WTC11 (cell line): ENCODE results near the gene OPCML. TPM values are rescaled to one million over a fixed set of nuclear protein-coding genes. Genes with fewer than 3 reads are reported as not detected.

ENCODE experiments used
- ATAC-seq: fragments of 200-7000 bp; cut with Tn5 transposase; 2 replicates; pipeline ENCODE4 v1.10.0; 2021; ENCODE audit warnings: mild to moderate bottlenecking, moderate library complexity
- CTCF ChIA-PET: fragments of 300-600 bp; sonication (Branson Sonifier 250); formaldehyde crosslinking; loops from one replicate; lab custom pipeline; 2021; ENCODE audit warnings: antibody characterized with exemption; lab: Charles Lee
- POLR2A ChIA-PET: fragments of 350-600 bp; sonication (Branson Sonifier 250); formaldehyde crosslinking; loops from one replicate; lab custom pipeline; 2021; ENCODE audit warnings: antibody characterized with exemption; lab: Charles Lee
- DNase-seq: peaks from one replicate; pipeline ENCODE4 v3.0.0; 2021; ENCODE audit warnings: low spot score
- H3K27ac Mint-ChIP-seq: 2 replicates; pipeline ENCODE4 v1.8.0; 2021; ENCODE audit warnings: mixed read lengths
- H3K27me3 Mint-ChIP-seq: 2 replicates; pipeline ENCODE4 v1.8.0; 2021; ENCODE audit warnings: low read depth, mild to moderate bottlenecking, moderate library complexity, mixed read lengths
- H3K36me3 Mint-ChIP-seq: 2 replicates; pipeline ENCODE4 v1.8.0; 2021; ENCODE audit warnings: mixed read lengths
- H3K4me1 Mint-ChIP-seq: 2 replicates; pipeline ENCODE4 v1.8.0; 2022; ENCODE audit warnings: mixed read lengths
- H3K4me3 Mint-ChIP-seq: 2 replicates; pipeline ENCODE4 v1.8.0; 2021; ENCODE audit warnings: mild to moderate bottlenecking, moderate library complexity, mixed read lengths
- H3K9me3 Mint-ChIP-seq: 2 replicates; pipeline ENCODE4 v1.8.0; 2021; ENCODE audit warnings: mixed read lengths
- EMX1 ChIP-seq: fragments of 250-450 bp; sonication (Bioruptor Pico); IDR thresholded peaks from 2 replicates; pipeline ENCODE4 v1.8.0; 2021; ENCODE audit warnings: mild to moderate bottlenecking
- HMGA2 ChIP-seq: fragments of 250-450 bp; sonication (Bioruptor Pico); IDR thresholded peaks from 2 replicates; pipeline ENCODE4 v1.4.0; 2021; ENCODE audit warnings: mild to moderate bottlenecking, moderate library complexity
- IRF2 ChIP-seq: sonication (generic); formaldehyde crosslinking; IDR thresholded peaks from 2 replicates; pipeline ENCODE4 v1.8.0; 2022; ENCODE audit warnings: low read depth, missing genetic modification reagents, borderline replicate concordance
- JUN ChIP-seq: sonication (generic); formaldehyde crosslinking; IDR thresholded peaks from 2 replicates; pipeline ENCODE4 v1.8.0; 2023; ENCODE audit warnings: mild to moderate bottlenecking, missing genetic modification reagents
- KAT7 ChIP-seq: sonication (generic); formaldehyde crosslinking; IDR thresholded peaks from 2 replicates; pipeline ENCODE4 v1.8.1; 2023; ENCODE audit warnings: missing genetic modification reagents, mild to moderate bottlenecking, borderline replicate concordance
- NFE2L1 ChIP-seq: sonication (generic); formaldehyde crosslinking; IDR thresholded peaks from 2 replicates; pipeline ENCODE4 v1.8.1; 2023; ENCODE audit warnings: missing genetic modification reagents
- NR2C2 ChIP-seq: sonication (generic); formaldehyde crosslinking; IDR thresholded peaks from 2 replicates; pipeline ENCODE4 v1.8.0; 2022; ENCODE audit warnings: mild to moderate bottlenecking, missing genetic modification reagents
- SOX15 ChIP-seq: fragments of 250-450 bp; sonication (Bioruptor Pico); IDR thresholded peaks from 2 replicates; pipeline ENCODE4 v1.9.0; 2021; ENCODE audit warnings: mild to moderate bottlenecking
- ZNF219 ChIP-seq: sonication (generic); formaldehyde crosslinking; IDR thresholded peaks from 2 replicates; pipeline ENCODE4 v1.8.0; 2023; ENCODE audit warnings: missing genetic modification reagents, mild to moderate bottlenecking, borderline replicate concordance
- ZNF263 ChIP-seq: sonication (generic); formaldehyde crosslinking; IDR thresholded peaks from 2 replicates; pipeline ENCODE4 v1.8.1; 2022; ENCODE audit warnings: low read depth, mild to moderate bottlenecking, moderate library complexity, missing genetic modification reagents
- ZNF317 ChIP-seq: sonication (generic); formaldehyde crosslinking; IDR thresholded peaks from 2 replicates; pipeline ENCODE4 v1.8.1; 2023; ENCODE audit warnings: low read depth, mild to moderate bottlenecking, moderate library complexity, missing genetic modification reagents, borderline replicate concordance
- total RNA-seq: library from RNA; stranded (reverse); gene quantifications from 3 replicates; pipeline ENCODE4 v1.2.3, GENCODE V29; 2021
- TF ChIP-seq, protein P1 (sequence below): sonication (generic); formaldehyde crosslinking; IDR thresholded peaks from 2 replicates; pipeline ENCODE4 v1.8.1; 2022; ENCODE audit warnings: mild to moderate bottlenecking, moderate library complexity, missing genetic modification reagents
- TF ChIP-seq, protein P2 (sequence below): fragments of 250-450 bp; sonication (Bioruptor Pico); IDR thresholded peaks from 2 replicates; pipeline ENCODE4 v1.9.0; 2021; ENCODE audit warnings: moderate library complexity, mild to moderate bottlenecking, inconsistent platforms, borderline replicate concordance
- TF ChIP-seq, protein P3 (sequence below): fragments of 250-450 bp; sonication (Bioruptor Pico); conservative IDR thresholded peaks from 2 replicates; pipeline ENCODE4 v1.9.0; 2021; ENCODE audit warnings: mild to moderate bottlenecking
- TF ChIP-seq, protein P4 (sequence below): sonication (generic); formaldehyde crosslinking; IDR thresholded peaks from 2 replicates; pipeline ENCODE4 v1.8.0; 2022; ENCODE audit warnings: mild to moderate bottlenecking, missing genetic modification reagents
- TF ChIP-seq, protein P5 (sequence below): sonication (generic); formaldehyde crosslinking; IDR thresholded peaks from 2 replicates; pipeline ENCODE4 v1.8.0; 2022; ENCODE audit warnings: missing genetic modification reagents
- TF ChIP-seq, protein P6 (sequence below): fragments of 250-450 bp; sonication (Bioruptor Pico); IDR thresholded peaks from 2 replicates; pipeline ENCODE4 v1.8.0; 2021; ENCODE audit warnings: mild to moderate bottlenecking
- TF ChIP-seq, protein P7 (sequence below): sonication (generic); formaldehyde crosslinking; IDR thresholded peaks from 2 replicates; pipeline ENCODE4 v1.8.0; 2023; ENCODE audit warnings: missing genetic modification reagents

OPCML gene
- total RNA-seq, 1 experiment from 2014 or later: 1.5 TPM

DNA sequence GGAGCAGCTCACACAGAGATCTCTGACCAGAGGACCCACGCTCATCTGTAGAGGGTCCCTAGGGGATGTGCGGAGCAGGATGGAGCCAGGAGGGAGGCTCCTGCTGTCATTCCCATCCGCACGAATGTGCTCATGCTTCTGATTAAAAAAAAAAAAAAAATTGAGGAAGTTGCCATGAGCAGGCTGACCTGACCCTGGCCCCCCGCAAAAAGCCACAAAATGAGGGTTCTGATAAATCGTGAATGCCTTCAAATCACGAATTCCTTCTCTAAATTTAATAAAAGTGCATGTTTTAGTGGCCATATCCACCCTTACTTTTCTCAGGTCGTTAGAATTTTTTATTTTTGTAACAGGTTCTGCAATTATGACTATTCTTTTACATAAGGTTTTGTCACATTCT lies 378.2 kb downstream of the OPCML start:
- Mint-ChIP-seq H3K36me3 (no peaks in the 10 kb centered on the region), H3K27ac (no peak overlapping the region), H3K27me3 (no peaks in the 10 kb centered on the region; the same call in 1 of the 2 replicates), H3K9me3 (no peaks in the 10 kb centered on the region), H3K4me1 (peaks cover 29% of the 10 kb centered on the region), H3K4me3 (no peak overlapping the region)
- TF ChIP-seq ZNF263 (CRISPR knock-in tag) (no peak), ZNF317 (CRISPR knock-in tag) (no peak), ZNF219 (CRISPR knock-in tag) (no peak), JUN (CRISPR knock-in tag) (no peak), EMX1 (CRISPR knock-in tag) (no peak), NR2C2 (CRISPR knock-in tag) (no peak)
- TF ChIP-seq, protein P1, sequence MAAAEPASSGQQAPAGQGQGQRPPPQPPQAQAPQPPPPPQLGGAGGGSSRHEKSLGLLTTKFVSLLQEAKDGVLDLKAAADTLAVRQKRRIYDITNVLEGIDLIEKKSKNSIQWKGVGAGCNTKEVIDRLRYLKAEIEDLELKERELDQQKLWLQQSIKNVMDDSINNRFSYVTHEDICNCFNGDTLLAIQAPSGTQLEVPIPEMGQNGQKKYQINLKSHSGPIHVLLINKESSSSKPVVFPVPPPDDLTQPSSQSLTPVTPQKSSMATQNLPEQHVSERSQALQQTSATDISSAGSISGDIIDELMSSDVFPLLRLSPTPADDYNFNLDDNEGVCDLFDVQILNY (CRISPR knock-in tag): no peak
- TF ChIP-seq, protein P2, sequence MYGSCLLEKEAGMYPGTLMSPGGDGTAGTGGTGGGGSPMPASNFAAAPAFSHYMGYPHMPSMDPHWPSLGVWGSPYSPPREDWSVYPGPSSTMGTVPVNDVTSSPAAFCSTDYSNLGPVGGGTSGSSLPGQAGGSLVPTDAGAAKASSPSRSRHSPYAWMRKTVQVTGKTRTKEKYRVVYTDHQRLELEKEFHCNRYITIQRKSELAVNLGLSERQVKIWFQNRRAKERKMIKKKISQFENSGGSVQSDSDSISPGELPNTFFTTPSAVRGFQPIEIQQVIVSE: no peak
- TF ChIP-seq, protein P3, sequence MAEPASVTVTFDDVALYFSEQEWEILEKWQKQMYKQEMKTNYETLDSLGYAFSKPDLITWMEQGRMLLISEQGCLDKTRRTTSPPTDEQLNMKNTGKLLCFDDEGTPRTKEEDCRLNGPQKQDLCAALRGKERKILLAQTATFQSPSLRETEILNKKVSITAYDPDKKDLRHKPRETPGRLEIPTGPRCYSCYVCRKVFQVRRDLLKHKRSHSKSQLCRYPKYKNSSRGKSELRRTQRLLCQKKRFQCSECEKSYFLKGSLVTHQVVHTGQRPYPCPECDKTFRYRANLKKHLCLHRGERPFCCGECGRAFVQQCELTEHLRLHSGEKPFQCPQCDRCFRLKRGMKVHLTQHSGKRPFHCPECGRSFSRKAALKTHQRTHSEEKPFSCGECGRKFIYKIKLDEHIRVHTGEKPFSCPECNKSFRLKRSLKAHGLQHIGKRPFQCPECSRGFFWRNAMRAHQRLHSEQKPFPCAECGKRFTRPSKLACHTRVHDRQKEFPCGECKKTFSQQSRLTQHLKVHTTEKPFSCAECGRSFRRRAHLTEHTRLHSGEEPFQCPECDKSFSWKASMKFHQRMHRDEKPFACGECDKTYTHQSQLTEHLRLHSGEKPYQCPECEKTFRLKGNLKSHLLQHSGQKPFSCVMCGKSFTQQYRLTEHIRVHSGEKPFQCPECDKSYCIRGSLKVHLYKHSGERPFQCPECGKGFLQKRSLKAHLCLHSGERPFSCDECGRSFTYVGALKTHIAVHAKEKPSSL: no peak
- TF ChIP-seq, protein P4, sequence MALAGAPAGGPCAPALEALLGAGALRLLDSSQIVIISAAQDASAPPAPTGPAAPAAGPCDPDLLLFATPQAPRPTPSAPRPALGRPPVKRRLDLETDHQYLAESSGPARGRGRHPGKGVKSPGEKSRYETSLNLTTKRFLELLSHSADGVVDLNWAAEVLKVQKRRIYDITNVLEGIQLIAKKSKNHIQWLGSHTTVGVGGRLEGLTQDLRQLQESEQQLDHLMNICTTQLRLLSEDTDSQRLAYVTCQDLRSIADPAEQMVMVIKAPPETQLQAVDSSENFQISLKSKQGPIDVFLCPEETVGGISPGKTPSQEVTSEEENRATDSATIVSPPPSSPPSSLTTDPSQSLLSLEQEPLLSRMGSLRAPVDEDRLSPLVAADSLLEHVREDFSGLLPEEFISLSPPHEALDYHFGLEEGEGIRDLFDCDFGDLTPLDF: no peak
- ATAC-seq: no peak
- POLR2A ChIA-PET: no interaction called here
- DNase-seq: no peak
- CTCF ChIA-PET: interaction anchor here (1.7 to 11.9 kb wide), 3 partner anchors 10 to 75 kb away, joined by 4 to 92 read pairs (median 16); no protein-coding TSS in a partner anchor

DNA sequence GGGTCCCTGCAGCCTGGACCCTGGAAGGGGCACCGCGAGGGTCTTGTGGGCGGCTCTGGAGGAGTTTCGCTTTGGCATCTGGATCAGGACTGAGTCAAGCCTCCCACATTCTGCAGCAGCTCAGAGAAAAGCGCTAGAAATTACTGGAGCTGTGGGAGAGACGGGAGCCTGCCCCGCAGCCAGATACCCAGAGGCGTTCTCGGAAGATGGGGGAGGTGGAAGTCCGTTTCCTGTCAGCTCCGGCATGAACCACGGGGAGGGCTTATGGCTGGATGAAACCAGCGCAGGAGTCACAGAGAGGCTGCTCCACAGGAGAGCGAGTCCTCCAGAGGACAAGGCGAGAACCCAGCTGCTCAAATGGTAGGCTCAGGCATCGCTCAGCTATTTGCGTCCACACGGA lies 379.3 kb downstream of the OPCML start:
- Mint-ChIP-seq H3K4me1 (peaks cover 29% of the 10 kb centered on the region), H3K4me3 (no peak overlapping the region), H3K36me3 (no peaks in the 10 kb centered on the region), H3K9me3 (no peaks in the 10 kb centered on the region), H3K27ac (no peak overlapping the region), H3K27me3 (no peaks in the 10 kb centered on the region; the same call in 1 of the 2 replicates)
- DNase-seq (peak; percentile 38), ATAC-seq (peak; percentile 40)
- TF ChIP-seq ZNF263 (CRISPR knock-in tag): 0 out of 2 replicates have a peak, but pooled peaks have one; percentile 37
- no peak for TF ChIP-seq SOX15 (CRISPR knock-in tag)
- ChIA-PET CTCF (interaction anchor here (0.9 to 11.9 kb wide), 8 partner anchors 12 to 682 kb away, joined by 3 to 92 read pairs (median 4); no protein-coding TSS in a partner anchor), POLR2A (no interaction called here)

DNA sequence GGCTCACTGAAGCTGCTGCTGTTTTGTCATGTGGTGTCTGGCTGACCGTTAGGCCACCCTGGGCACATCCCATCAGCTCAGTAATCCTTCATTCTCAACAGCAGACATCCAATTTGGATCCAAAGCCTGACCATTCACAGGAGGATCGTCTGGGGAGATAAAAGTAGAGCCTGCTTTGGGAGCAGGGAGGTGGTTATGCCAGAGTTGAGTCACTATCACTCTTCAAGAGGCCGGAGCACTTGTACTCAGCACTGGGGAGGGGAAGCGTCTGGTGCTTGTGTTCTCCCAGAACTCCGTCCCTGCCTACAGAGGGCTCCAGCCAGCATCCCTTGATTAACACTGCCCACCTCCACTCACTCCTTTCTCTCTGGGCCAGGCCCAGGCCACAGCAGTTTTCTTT lies 382.6 kb downstream of the OPCML start:
- H3K36me3 Mint-ChIP-seq: no peaks in the 10 kb centered on the region
- no peak for TF ChIP-seq IRF2
- TF ChIP-seq, all 79 proteins: peak for 0
- H3K27me3 Mint-ChIP-seq: no peaks in the 10 kb centered on the region; the same call in 1 of the 2 replicates
- peak; percentile 81 for ATAC-seq
- H3K9me3 Mint-ChIP-seq: no peaks in the 10 kb centered on the region
- DNase-seq: no peak
- ChIA-PET POLR2A (no interaction called here), CTCF (interaction anchor here (0.7 to 11.9 kb wide), 3 partner anchors 15 to 730 kb away, joined by 4 to 92 read pairs (median 13); no protein-coding TSS in a partner anchor)
- H3K4me1 Mint-ChIP-seq: peaks cover 32% of the 10 kb centered on the region
- H3K27ac Mint-ChIP-seq: no peak overlapping the region; the same call in 1 of the 2 replicates
- H3K4me3 Mint-ChIP-seq: no peak overlapping the region

DNA sequence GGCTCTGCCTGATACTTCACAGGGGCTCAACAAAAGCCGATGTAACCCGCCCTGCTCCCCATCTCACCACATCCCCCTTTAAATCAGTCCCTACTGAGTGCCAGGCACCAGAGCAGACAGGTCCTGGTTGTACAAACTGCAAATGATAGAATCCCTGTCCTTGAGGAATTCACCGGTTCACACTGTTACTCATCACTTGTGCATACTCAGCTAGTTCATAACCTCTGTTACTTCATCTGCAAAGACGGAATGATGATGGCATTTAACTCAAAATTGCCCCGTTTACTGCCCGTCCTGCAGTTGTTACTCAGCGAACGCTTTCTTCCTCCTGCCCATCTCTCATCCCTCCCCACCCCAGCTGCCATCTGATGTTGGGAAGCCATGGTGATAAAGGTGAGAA lies 384.7 kb downstream of the OPCML start:
- peaks cover 23% of the 10 kb centered on the region for H3K4me1 Mint-ChIP-seq
- ATAC-seq: no peak
- ChIA-PET POLR2A (no interaction called here), CTCF (interaction anchor here (1.2 to 11.9 kb wide), 3 partner anchors 9 to 13 kb away, joined by 3 to 92 read pairs (median 4); no protein-coding TSS in a partner anchor)
- H3K4me3 Mint-ChIP-seq: no peak overlapping the region
- DNase-seq: no peak
- H3K27ac Mint-ChIP-seq: no peak overlapping the region
- no peaks in the 10 kb centered on the region for H3K9me3 Mint-ChIP-seq
- no peaks in the 10 kb centered on the region for H3K36me3 Mint-ChIP-seq
- no peaks in the 10 kb centered on the region; the same call in 1 of the 2 replicates for H3K27me3 Mint-ChIP-seq
- no peak for TF ChIP-seq KAT7
- TF ChIP-seq, protein P5, sequence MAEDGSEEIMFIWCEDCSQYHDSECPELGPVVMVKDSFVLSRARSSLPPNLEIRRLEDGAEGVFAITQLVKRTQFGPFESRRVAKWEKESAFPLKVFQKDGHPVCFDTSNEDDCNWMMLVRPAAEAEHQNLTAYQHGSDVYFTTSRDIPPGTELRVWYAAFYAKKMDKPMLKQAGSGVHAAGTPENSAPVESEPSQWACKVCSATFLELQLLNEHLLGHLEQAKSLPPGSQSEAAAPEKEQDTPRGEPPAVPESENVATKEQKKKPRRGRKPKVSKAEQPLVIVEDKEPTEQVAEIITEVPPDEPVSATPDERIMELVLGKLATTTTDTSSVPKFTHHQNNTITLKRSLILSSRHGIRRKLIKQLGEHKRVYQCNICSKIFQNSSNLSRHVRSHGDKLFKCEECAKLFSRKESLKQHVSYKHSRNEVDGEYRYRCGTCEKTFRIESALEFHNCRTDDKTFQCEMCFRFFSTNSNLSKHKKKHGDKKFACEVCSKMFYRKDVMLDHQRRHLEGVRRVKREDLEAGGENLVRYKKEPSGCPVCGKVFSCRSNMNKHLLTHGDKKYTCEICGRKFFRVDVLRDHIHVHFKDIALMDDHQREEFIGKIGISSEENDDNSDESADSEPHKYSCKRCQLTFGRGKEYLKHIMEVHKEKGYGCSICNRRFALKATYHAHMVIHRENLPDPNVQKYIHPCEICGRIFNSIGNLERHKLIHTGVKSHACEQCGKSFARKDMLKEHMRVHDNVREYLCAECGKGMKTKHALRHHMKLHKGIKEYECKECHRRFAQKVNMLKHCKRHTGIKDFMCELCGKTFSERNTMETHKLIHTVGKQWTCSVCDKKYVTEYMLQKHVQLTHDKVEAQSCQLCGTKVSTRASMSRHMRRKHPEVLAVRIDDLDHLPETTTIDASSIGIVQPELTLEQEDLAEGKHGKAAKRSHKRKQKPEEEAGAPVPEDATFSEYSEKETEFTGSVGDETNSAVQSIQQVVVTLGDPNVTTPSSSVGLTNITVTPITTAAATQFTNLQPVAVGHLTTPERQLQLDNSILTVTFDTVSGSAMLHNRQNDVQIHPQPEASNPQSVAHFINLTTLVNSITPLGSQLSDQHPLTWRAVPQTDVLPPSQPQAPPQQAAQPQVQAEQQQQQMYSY (CRISPR knock-in tag): no peak
- TF ChIP-seq, protein P6, sequence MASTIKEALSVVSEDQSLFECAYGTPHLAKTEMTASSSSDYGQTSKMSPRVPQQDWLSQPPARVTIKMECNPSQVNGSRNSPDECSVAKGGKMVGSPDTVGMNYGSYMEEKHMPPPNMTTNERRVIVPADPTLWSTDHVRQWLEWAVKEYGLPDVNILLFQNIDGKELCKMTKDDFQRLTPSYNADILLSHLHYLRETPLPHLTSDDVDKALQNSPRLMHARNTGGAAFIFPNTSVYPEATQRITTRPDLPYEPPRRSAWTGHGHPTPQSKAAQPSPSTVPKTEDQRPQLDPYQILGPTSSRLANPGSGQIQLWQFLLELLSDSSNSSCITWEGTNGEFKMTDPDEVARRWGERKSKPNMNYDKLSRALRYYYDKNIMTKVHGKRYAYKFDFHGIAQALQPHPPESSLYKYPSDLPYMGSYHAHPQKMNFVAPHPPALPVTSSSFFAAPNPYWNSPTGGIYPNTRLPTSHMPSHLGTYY (CRISPR knock-in tag): no peak
- TF ChIP-seq, protein P7, sequence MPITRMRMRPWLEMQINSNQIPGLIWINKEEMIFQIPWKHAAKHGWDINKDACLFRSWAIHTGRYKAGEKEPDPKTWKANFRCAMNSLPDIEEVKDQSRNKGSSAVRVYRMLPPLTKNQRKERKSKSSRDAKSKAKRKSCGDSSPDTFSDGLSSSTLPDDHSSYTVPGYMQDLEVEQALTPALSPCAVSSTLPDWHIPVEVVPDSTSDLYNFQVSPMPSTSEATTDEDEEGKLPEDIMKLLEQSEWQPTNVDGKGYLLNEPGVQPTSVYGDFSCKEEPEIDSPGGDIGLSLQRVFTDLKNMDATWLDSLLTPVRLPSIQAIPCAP (CRISPR knock-in tag): no peak
- no peak for TF ChIP-seq HMGA2 (CRISPR knock-in tag)
- TF ChIP-seq NFE2L1 (CRISPR knock-in tag): no peak
